HG02642 (cell line): ENCODE measurements around the gene GAS2L3.

ENCODE experiments used
- ATAC-seq: cut with Tn5 transposase; IDR thresholded peaks from one replicate; pipeline ENCODE4 v1.9.1; 2021; ENCODE audit warnings: mild to moderate bottlenecking; ENCODE audit not compliant: unreplicated experiment, poor library complexity

Gene GAS2L3

DNA sequence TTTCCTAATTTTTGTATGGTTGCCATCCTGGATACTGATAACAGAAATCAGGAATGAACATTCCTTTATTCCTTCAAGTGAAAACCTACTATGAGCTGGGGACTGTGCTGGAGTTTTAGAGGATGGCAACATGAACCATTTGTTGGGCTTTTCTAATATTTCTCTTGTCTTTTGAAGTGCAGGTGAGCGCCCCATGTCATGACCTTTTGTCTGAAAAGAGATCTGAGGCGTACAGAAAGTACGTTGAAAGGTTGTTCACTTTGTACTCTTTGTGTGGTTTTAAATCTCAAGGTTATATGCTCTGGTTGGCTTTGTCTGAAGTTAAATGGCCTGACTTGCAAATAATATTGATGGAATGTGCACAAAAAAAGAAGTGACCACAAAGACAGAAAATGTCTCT lies 79.0 kb downstream of the GAS2L3 start:
- no peak for ATAC-seq

DNA sequence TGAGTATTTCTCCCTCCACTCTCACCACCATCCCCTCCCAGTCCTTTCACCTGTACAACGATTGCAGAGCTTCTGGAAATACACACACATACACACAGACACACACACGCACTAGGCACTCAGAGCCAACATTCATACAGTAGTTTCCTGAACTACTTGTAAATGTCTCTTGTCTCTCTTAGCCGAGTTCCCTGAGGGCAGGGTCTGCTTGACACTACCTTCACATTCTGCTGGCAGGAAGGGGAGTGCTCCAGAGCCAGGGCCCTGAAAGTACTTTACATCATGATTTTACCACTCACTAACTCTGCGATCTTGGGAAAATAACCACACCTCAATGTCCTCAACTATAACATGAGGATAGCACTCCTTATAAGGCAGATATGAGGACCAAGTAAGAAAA lies 82.7 kb downstream of the GAS2L3 start:
- no peak for ATAC-seq

DNA sequence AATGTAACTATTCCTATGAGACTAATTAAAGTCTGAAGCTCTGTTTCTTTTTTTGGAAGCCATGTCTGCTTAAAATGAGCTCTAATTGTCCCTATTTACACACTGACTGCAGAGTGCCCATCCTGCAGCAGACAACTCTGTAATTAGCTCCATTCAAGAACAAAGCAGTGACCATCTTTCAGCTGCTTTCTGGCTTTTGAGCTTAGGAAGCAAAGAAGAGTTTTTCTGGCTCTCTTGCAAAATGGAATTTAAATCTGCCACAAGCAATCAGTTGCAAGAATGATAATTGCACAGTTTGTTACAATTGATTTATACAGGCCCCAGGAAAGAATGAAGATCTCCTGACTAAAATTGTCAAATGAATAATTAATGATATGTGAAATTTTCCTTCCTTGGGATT lies 83.4 kb downstream of the GAS2L3 start:
- ATAC-seq, result no peak

DNA sequence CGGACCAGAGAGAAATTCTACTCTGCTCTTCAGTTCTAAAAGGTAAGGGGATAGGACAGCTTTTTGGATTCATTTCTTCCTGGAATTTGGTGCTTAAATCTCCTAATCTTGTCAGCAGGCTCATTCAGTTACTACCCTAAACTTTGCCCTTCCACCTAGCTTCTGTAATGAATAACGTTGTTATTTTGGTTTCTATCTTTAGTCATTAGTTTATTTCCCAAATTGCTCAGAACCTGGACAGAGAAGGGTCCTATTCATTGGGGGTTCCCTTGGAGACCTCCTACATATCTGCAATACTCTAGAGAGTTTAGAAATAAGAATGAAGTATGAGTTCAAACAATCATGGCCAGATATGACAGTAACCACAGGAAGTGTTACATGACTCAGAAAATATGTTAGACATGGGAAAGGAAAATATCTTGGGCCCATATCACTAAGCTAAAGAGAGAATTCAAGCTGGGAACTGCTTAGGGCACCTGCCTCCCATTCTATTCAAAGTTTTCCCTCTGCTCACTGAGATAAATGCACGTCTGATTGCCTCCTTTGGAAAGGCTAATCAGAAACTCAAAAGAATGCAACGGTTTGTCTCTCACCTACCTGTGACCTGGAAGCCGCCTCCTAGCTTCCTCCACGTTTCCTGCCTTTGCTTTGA lies 87.9 kb downstream of the GAS2L3 start:
- no peak for ATAC-seq

GRCh38 chr12:100666588-100666987 lies 93.1 kb downstream of the GAS2L3 start:
- ATAC-seq, result no peak

DNA sequence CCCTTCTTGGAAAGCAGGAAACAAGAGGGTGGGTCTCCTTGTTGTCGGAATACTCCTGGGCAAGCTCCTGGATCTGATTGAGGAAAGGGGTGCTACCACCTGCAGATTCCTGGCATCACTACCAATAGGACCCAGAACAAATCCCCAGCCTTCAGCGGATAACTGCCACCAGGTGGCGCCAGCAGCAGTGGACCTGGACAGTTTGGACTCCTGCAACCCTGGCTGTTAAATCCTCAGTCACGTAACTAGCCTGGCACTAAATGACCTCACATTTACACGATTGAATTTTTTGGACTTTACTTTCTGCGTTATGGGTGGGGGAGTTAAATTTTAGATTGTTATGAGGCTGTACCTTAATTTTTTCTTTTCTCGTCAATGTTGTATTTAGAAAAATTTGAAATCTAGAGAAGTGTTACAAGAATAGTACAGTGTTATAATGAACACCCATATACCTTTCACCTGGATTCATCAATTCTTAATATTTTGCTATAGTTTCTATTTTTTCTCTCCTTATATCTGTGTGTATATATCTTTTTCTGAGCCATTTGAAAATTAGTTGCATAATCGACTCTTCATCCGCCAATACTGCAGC lies 95.6 kb downstream of the GAS2L3 start:
- ATAC-seq, result peak; percentile 82

GRCh38 chr12:100669922-100670321 lies 96.4 kb downstream of the GAS2L3 start:
- no peak for ATAC-seq

GRCh38 chr12:100671396-100672074 lies 98.1 kb downstream of the GAS2L3 start:
- ATAC-seq, result no peak

- peak; percentile 82 for ATAC-seq
These were observed 98.7 kb downstream of the GAS2L3 start for GRCh38 chr12:100672075-100672592.

- ATAC-seq, result no peak
These were observed 100.8 kb downstream of the GAS2L3 start for GRCh38 chr12:100674036-100674888.
